Choroid plexus epithelial cell (primary cell): ENCODE measurements around the gene PTP4A2.

Experiments used
- DNase-seq: peaks from one replicate; pipeline ENCODE4 v3.0.0-alpha.2; 2010; ENCODE audit warnings: low read depth
- H3K4me3 ChIP-seq: 2 replicates; pipeline ENCODE4 v1.5.1; 2011; ENCODE audit warnings: low read depth, mild to moderate bottlenecking, control low read depth, low read length, moderate library complexity
- CTCF ChIP-seq: conservative IDR thresholded peaks from 2 replicates; pipeline ENCODE4 v1.5.1; 2011; ENCODE audit warnings: low read depth, mild to moderate bottlenecking, control low read depth, inconsistent platforms, low read length, moderate library complexity

Gene PTP4A2

GRCh38 chr1:31980835-31981455 is 42.8 kb upstream of the PTP4A2 start:
- DNase-seq: no peak
- no peak for TF ChIP-seq CTCF
- H3K4me3 ChIP-seq: no peak overlapping the region

DNA sequence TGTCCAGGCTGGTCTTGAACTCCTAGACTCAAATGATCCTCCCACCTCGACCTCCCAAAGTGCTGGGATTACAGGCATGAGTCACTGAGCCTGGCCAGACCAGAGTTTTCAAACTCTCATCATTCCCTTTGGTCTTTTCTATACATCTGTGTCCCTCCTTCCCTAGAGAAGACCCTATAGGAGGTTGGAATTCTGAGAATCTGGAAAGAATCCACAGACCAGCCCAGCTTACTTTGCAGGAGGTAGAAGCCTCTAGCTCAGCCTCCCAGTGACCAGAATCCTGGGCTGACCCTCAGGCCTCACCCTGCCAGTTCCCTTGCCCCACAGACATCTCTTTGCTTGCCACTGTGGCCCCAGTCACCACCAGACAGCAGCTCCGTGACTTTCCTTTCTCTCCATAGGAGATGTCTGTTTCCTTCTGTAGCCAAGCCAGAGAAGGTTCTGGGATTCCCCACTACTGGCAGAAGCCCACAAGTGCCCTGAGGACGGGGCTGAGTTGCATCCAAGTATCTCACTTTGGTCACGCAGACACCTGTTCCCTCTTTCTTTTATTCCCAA is 40.8 kb upstream of the PTP4A2 start:
- H3K4me3 ChIP-seq: no peak overlapping the region
- DNase-seq: no peak
- TF ChIP-seq CTCF: no peak

- peak; percentile 66 for TF ChIP-seq CTCF
- no peak overlapping the region for H3K4me3 ChIP-seq
- peak; percentile 71 for DNase-seq
Measured at GRCh38 chr1:31977385-31978131, 39.4 kb upstream of the PTP4A2 start.

GRCh38 chr1:31976401-31976800 is 38.2 kb upstream of the PTP4A2 start:
- no peak for DNase-seq
- H3K4me3 ChIP-seq: no peak overlapping the region
- no peak for TF ChIP-seq CTCF

- DNase-seq: no peak
- H3K4me3 ChIP-seq: no peak overlapping the region
- TF ChIP-seq CTCF: no peak
Measured at GRCh38 chr1:31970873-31971272, 32.7 kb upstream of the PTP4A2 start.

- H3K4me3 ChIP-seq: no peak overlapping the region
- TF ChIP-seq CTCF: no peak
- DNase-seq: no peak
Measured at GRCh38 chr1:31961536-31961935, 23.4 kb upstream of the PTP4A2 start.
